ENCODE measurements around the gene MAGED2. TPM values are rescaled to one million over a fixed set of nuclear protein-coding genes. Genes with fewer than 3 reads are reported as not detected.

Gene MAGED2
- polyA plus RNA-seq, 3 donors: 38.3 to 43.5 (median 39.1) TPM

GRCh38 chrX:54808109-54808604 lies 612 bp downstream of the MAGED2 start:
- Mint-ChIP-seq H3K27ac (peak overlapping the region; percentile 77 to 92 (median 89)), H3K4me1 (peaks cover 20% of the 10 kb centered on the region), H3K27me3 (ENCODE audit: low read depth in 3 of 3) (peaks cover 2 to 10% (median 6%) of the 10 kb centered on the region in 3 donors), H3K9me3 (peaks cover 0 to 5% (median 2%) of the 10 kb centered on the region in 7 donors), H3K36me3 (peaks cover 9 to 16% of the 10 kb centered on the region in 2 donors), H3K4me3 (peak overlapping the region; percentile 88 to 94)
- H3K9me3 ChIP-seq (replicated peaks in 1 of 2; ENCODE audit: control insufficient read depth in 1 of 2, insufficient read depth in 1 of 2, low read length in 2 of 2): no peaks in the 10 kb centered on the region
- H3K9ac ChIP-seq (ENCODE audit: insufficient read depth, low read length, poor library complexity, severe bottlenecking): peak overlapping the region; percentile 62
- under 1% methylated on average over 18 of the region's 23 CpGs for WGBS (ENCODE audit: insufficient coverage)
- H2AFZ ChIP-seq (ENCODE audit: insufficient read depth, low read depth, low read length, poor library complexity, severe bottlenecking): peak overlapping the region; percentile 72
- no peak for DNase-seq
- H4K20me1 ChIP-seq (ENCODE audit: insufficient read depth, low read length): no peaks in the 10 kb centered on the region
- H3K36me3 ChIP-seq (replicated peaks in 1 of 2; ENCODE audit: control insufficient read depth in 1 of 2, insufficient read depth in 2 of 2, low read length in 2 of 2): peaks cover 11 to 20% of the 10 kb centered on the region in 2 donors
- peak overlapping the region; percentile 47 to 64 for H3K27ac ChIP-seq (ENCODE audit: low read depth in 1 of 2, low read length in 2 of 2)
- H3K79me2 ChIP-seq (ENCODE audit: insufficient read depth, low read length): peaks cover 6% of the 10 kb centered on the region
- peak overlapping the region; percentile 86 for H3K4me2 ChIP-seq (replicated peaks; ENCODE audit: extremely low read depth, low read length, poor library complexity, severe bottlenecking)
- intact Hi-C loops (cut with micrococcal nuclease): loop anchor here (10.0 kb wide), 5 partner anchors 163 to 1123 kb away; partner anchors contain the start of genes APEX2 (in 1 of the 2), HUWE1 (in 1 of the 2) and RRAGB (in 1 of the 2)
- TF ChIP-seq CTCF (IDR thresholded peaks at IDR 0.05): no peak
- H3K27me3 ChIP-seq (ENCODE audit: control insufficient read depth in 2 of 2, insufficient read depth in 2 of 2, low read length in 2 of 2): no peaks in the 10 kb centered on the region
- H3K4me1 ChIP-seq (ENCODE audit: control insufficient read depth in 1 of 2, insufficient read depth in 2 of 2, low read length in 2 of 2): peaks cover 15 to 19% of the 10 kb centered on the region in 2 donors
- H3K4me3 ChIP-seq (replicated peaks in 1 of 3; ENCODE audit: low read depth in 2 of 3, low read length in 3 of 3): peak overlapping the region; percentile 62 to 82 (median 72)

GRCh38 chrX:54808605-54809483 lies 1.3 kb downstream of the MAGED2 start:
- 1% methylated on average over 14 of the region's 38 CpGs for WGBS (ENCODE audit: insufficient coverage)
- TF ChIP-seq CTCF (IDR thresholded peaks at IDR 0.05): no peak
- peak; percentile 92 to 94 (median 92) for DNase-seq
- Mint-ChIP-seq H3K9me3 (peaks cover 0 to 5% (median 2%) of the 10 kb centered on the region in 7 donors), H3K36me3 (peaks cover 14 to 21% of the 10 kb centered on the region in 2 donors), H3K27me3 (ENCODE audit: low read depth in 3 of 3) (peaks cover 2 to 10% (median 6%) of the 10 kb centered on the region in 3 donors), H3K4me1 (peaks cover 20% of the 10 kb centered on the region), H3K4me3 (peak overlapping the region; percentile 88 to 94), H3K27ac (peak overlapping the region; percentile 77 to 92 (median 89))
- Histone ChIP-seq H4K20me1 (ENCODE audit: insufficient read depth, low read length) (no peaks in the 10 kb centered on the region), H3K4me2 (replicated peaks; ENCODE audit: extremely low read depth, low read length, poor library complexity, severe bottlenecking) (peak overlapping the region; percentile 86), H3K4me1 (ENCODE audit: control insufficient read depth in 1 of 2, insufficient read depth in 2 of 2, low read length in 2 of 2) (peaks cover 15 to 19% of the 10 kb centered on the region in 2 donors), H3K27ac (ENCODE audit: low read depth in 1 of 2, low read length in 2 of 2) (peak overlapping the region; percentile 47 to 64), H3K79me2 (ENCODE audit: insufficient read depth, low read length) (peaks cover 6% of the 10 kb centered on the region), H3K9ac (ENCODE audit: insufficient read depth, low read length, poor library complexity, severe bottlenecking) (peak overlapping the region; percentile 62), H2AFZ (ENCODE audit: insufficient read depth, low read depth, low read length, poor library complexity, severe bottlenecking) (peak overlapping the region; percentile 72), H3K4me3 (replicated peaks in 1 of 3; ENCODE audit: low read depth in 2 of 3, low read length in 3 of 3) (peak overlapping the region; percentile 62 to 82 (median 72)), H3K9me3 (replicated peaks in 1 of 2; ENCODE audit: control insufficient read depth in 1 of 2, insufficient read depth in 1 of 2, low read length in 2 of 2) (no peaks in the 10 kb centered on the region), H3K27me3 (ENCODE audit: control insufficient read depth in 2 of 2, insufficient read depth in 2 of 2, low read length in 2 of 2) (no peaks in the 10 kb centered on the region), H3K36me3 (replicated peaks in 1 of 2; ENCODE audit: control insufficient read depth in 1 of 2, insufficient read depth in 2 of 2, low read length in 2 of 2) (peaks cover 16 to 27% of the 10 kb centered on the region in 2 donors)
- intact Hi-C loops (cut with micrococcal nuclease): loop anchor here (10.0 kb wide), 5 partner anchors 164 to 1124 kb away; partner anchors contain the start of genes APEX2 (in 1 of the 2), HUWE1 (in 1 of the 2) and RRAGB (in 1 of the 2)
